ENCODE measurements around the gene BOK.

The BOK gene

DNA sequence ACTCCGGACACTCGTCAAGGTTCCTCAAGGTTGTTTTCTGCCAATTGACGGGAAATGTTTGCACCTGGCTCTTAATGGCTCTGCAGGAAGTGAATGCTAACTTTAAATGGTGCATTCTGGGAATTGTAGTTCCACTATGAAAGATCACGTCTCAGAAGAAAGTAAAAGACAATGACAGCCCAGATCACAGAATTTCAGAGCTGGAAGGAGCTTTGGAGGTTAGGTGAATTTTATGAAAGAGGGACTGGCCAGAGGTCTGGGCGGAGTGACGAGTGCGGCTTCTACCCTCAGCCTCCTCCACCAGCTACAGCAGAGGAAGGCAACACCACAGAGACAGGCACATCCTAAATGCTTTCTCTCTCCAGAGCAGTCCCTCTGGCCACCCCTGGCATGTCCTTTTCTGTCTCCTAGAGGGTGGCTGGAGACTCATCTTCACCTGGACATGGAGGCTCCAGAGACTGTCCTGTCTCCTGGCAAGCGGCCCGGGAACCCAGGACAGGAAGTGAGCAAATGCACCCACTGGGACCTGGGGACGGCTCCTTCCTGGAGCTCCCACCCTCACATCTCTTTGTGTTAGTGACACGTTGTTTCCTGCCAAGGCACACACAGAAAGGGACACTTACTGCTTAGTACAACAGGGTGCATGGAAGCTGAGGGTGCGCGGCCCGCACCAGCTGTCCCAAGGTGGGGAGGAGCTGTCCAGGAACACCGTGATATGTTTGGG is 59.0 kb downstream of the BOK start:
- Histone ChIP-seq H3K9me3 (ENCODE audit: severe bottlenecking) (no peaks in the 10 kb centered on the region), H3K27me3 (ENCODE audit: insufficient read depth, poor library complexity, severe bottlenecking) (no peaks in the 10 kb centered on the region), H3K36me3 (ENCODE audit: low read depth) (peaks cover 8% of the 10 kb centered on the region; the same call in 1 of the 2 replicates), H3K4me3 (ENCODE audit: severe bottlenecking) (no peak overlapping the region), H3K27ac (ENCODE audit: poor library complexity, severe bottlenecking) (no peak overlapping the region), H3K4me1 (ENCODE audit: insufficient read depth, poor library complexity, severe bottlenecking) (no peaks in the 10 kb centered on the region)
- no peak for DNase-seq (ENCODE audit: low spot score)
- TF ChIP-seq, protein P1, sequence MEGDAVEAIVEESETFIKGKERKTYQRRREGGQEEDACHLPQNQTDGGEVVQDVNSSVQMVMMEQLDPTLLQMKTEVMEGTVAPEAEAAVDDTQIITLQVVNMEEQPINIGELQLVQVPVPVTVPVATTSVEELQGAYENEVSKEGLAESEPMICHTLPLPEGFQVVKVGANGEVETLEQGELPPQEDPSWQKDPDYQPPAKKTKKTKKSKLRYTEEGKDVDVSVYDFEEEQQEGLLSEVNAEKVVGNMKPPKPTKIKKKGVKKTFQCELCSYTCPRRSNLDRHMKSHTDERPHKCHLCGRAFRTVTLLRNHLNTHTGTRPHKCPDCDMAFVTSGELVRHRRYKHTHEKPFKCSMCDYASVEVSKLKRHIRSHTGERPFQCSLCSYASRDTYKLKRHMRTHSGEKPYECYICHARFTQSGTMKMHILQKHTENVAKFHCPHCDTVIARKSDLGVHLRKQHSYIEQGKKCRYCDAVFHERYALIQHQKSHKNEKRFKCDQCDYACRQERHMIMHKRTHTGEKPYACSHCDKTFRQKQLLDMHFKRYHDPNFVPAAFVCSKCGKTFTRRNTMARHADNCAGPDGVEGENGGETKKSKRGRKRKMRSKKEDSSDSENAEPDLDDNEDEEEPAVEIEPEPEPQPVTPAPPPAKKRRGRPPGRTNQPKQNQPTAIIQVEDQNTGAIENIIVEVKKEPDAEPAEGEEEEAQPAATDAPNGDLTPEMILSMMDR (IDR thresholded peaks at IDR 0.05; ENCODE audit: poor library complexity, severe bottlenecking), result no peak
- peak; percentile 48; the same call in 1 of the 3 replicates for ATAC-seq (ENCODE audit: low read depth)

DNA sequence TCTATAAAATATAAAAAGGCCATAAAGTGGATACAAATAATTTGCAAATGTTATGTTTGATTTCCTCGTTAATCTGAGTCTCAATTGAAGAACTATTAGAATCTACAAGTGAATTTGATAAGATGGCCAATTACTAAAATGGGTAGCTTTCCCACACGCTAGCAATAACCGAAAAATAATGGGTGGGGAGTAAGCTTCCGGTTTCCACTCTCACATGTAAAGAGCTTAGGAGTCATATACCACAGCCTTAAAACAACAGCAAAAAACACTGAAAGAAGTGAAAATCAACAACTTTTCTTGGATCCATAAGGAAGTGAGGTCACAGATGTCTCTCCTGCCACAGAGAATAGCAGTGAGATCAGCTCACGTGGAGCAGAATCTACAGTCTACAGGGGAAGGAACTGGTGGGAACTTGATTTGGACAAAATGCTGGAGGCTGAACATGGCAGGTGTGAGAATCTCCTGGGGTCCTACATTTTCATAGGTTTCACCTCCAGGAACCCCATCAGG is 59.8 kb downstream of the BOK start:
- no peak for DNase-seq (ENCODE audit: low spot score)
- TF ChIP-seq, protein P1 (IDR thresholded peaks at IDR 0.05; ENCODE audit: poor library complexity, severe bottlenecking), result no peak
- peaks cover 8% of the 10 kb centered on the region; the same call in 1 of the 2 replicates for H3K36me3 ChIP-seq (ENCODE audit: low read depth)
- H3K27me3 ChIP-seq (ENCODE audit: insufficient read depth, poor library complexity, severe bottlenecking), result no peaks in the 10 kb centered on the region
- ATAC-seq (ENCODE audit: low read depth), result no peak
- no peak overlapping the region for H3K4me3 ChIP-seq (ENCODE audit: severe bottlenecking)
- H3K9me3 ChIP-seq (ENCODE audit: severe bottlenecking), result no peaks in the 10 kb centered on the region
- H3K27ac ChIP-seq (ENCODE audit: poor library complexity, severe bottlenecking), result no peak overlapping the region
- no peaks in the 10 kb centered on the region for H3K4me1 ChIP-seq (ENCODE audit: insufficient read depth, poor library complexity, severe bottlenecking)

DNA sequence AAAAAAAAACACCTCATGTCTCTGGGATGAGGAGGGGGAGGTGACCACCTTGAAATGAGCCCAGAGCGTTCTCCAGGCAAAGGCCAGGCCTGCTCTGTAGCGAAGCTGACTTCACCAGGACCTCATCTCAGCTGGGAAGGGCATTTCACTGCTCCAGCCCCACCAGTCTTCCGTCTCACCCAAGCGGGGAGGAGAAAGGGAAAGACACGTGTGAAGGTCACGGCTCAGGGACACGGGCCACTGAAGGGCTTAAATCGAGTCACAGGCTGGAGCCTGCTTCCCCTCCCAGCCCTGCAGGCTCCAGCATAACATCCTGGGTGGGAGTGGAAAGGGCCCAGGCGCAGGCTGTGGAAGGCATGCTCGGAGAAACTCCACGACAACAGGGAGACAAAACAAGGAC is 60.3 kb downstream of the BOK start:
- H3K27me3 ChIP-seq (ENCODE audit: insufficient read depth, poor library complexity, severe bottlenecking), result no peaks in the 10 kb centered on the region
- no peaks in the 10 kb centered on the region for H3K4me1 ChIP-seq (ENCODE audit: insufficient read depth, poor library complexity, severe bottlenecking)
- no peak overlapping the region for H3K27ac ChIP-seq (ENCODE audit: poor library complexity, severe bottlenecking)
- no peaks in the 10 kb centered on the region for H3K9me3 ChIP-seq (ENCODE audit: severe bottlenecking)
- DNase-seq (ENCODE audit: low spot score) (no peak), ATAC-seq (ENCODE audit: low read depth) (no peak)
- TF ChIP-seq, protein P1 (IDR thresholded peaks at IDR 0.05; ENCODE audit: poor library complexity, severe bottlenecking), result no peak
- H3K4me3 ChIP-seq (ENCODE audit: severe bottlenecking), result no peak overlapping the region
- H3K36me3 ChIP-seq (ENCODE audit: low read depth), result peaks cover 8% of the 10 kb centered on the region; the same call in 1 of the 2 replicates

DNA sequence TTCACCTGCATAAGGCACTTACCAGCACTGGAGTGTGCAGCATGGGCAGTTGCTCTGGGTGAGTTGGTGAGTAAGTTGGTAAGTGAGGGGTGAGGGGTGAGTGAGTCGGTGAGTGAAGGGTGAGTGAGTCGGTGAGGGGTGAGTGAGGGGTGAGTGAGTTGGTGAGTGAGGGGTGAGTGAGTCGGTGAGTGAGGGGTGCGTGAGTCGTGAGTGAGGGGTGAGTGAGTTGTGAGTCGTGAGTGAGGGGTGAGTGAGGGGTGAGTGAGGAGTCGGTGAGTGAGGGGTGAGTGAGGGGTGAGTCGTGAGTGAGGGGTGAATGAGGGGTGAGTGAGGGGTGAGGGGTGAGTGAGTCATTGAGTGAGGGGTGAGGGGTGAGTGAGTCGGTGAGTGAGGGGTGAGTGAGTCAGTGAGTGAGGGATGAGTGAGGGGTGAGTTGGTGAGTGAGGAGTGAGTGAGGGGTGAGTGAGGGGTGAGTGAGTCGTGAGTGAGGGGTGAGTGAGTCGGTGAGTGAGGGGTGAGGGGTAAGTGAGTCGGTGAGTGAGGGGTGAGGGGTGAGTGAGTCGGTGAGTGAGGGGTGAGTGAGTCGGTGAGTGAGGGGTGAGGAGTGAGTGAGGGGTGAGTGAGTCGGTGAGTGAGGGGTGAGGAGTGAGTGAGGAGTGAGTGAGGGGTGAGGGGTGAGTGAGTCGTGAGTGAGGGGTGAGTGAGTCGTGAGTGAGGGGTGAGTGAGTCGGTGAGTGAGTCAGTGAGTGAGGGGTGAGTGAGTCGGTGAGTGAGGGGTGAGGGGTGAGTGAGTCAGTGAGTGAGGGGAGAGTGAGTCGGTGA is 61.3 kb downstream of the BOK start:
- Histone ChIP-seq H3K27ac (ENCODE audit: poor library complexity, severe bottlenecking) (no peak overlapping the region), H3K27me3 (ENCODE audit: insufficient read depth, poor library complexity, severe bottlenecking) (no peaks in the 10 kb centered on the region), H3K36me3 (ENCODE audit: low read depth) (peaks cover 8% of the 10 kb centered on the region; the same call in 1 of the 2 replicates), H3K4me3 (ENCODE audit: severe bottlenecking) (no peak overlapping the region), H3K4me1 (ENCODE audit: insufficient read depth, poor library complexity, severe bottlenecking) (no peaks in the 10 kb centered on the region), H3K9me3 (ENCODE audit: severe bottlenecking) (no peaks in the 10 kb centered on the region)
- DNase-seq (ENCODE audit: low spot score) (no peak), ATAC-seq (ENCODE audit: low read depth) (no peak)
- TF ChIP-seq, protein P1 (IDR thresholded peaks at IDR 0.05; ENCODE audit: poor library complexity, severe bottlenecking), result no peak

All from RWPE2 (cell line).